Type B pancreatic cell (in vitro differentiated cells): ENCODE results near the gene ST6GALNAC3. TPM values are rescaled to one million over a fixed set of nuclear protein-coding genes. Genes with fewer than 3 reads are reported as not detected.

Experiments
- DNase-seq: peaks from one replicate; pipeline ENCODE4 v3.0.0; 2021; ENCODE audit warnings: mixed read lengths; ENCODE audit not compliant: unreplicated experiment; ENCODE audit errors: extremely low spot score
- H3K27ac Mint-ChIP-seq: 2 replicates; pipeline ENCODE4 v1.8.0; 2021; ENCODE audit warnings: mild to moderate bottlenecking, mixed read lengths
- H3K27me3 Mint-ChIP-seq: 2 replicates; pipeline ENCODE4 v1.8.0; 2021; ENCODE audit warnings: mixed read lengths
- H3K36me3 Mint-ChIP-seq: 2 replicates; pipeline ENCODE4 v1.8.0; 2021; ENCODE audit warnings: mixed read lengths
- H3K4me1 Mint-ChIP-seq: one replicate; pipeline ENCODE4 v1.8.0; 2021; ENCODE audit warnings: mixed read lengths; ENCODE audit not compliant: unreplicated experiment
- H3K4me3 Mint-ChIP-seq: 2 replicates; pipeline ENCODE4 v1.8.0; 2021; ENCODE audit warnings: mild to moderate bottlenecking, mixed read lengths
- H3K9me3 Mint-ChIP-seq: 2 replicates; pipeline ENCODE4 v1.8.0; 2021; ENCODE audit warnings: mixed read lengths
- CTCF ChIP-seq: fragments of 200-600 bp; sonication (generic); conservative IDR thresholded peaks from 2 replicates; pipeline ENCODE4 v1.5.0; 2021; ENCODE audit warnings: antibody characterized with exemption, mild to moderate bottlenecking
- total RNA-seq: library from RNA; stranded (reverse); gene quantifications from 2 replicates; pipeline ENCODE4 v1.2.1, GENCODE V29; 2021; ENCODE audit warnings: low replicate concordance

The ST6GALNAC3 gene
- total RNA-seq, 1 donor from 2014 or later, result 24.7 TPM

GRCh38 chr1:76593618-76594017, 519.1 kb downstream of the ST6GALNAC3 start:
- no peak overlapping the region for H3K4me3 Mint-ChIP-seq
- peaks cover 5% of the 10 kb centered on the region for H3K36me3 Mint-ChIP-seq
- H3K9me3 Mint-ChIP-seq, result peaks cover 18% of the 10 kb centered on the region
- DNase-seq, result no peak
- no peaks in the 10 kb centered on the region for H3K4me1 Mint-ChIP-seq
- no peak for TF ChIP-seq CTCF
- no peaks in the 10 kb centered on the region for H3K27me3 Mint-ChIP-seq
- no peak overlapping the region for H3K27ac Mint-ChIP-seq

GRCh38 chr1:76595024-76595423, 520.5 kb downstream of the ST6GALNAC3 start:
- no peaks in the 10 kb centered on the region for H3K4me1 Mint-ChIP-seq
- H3K27ac Mint-ChIP-seq, result no peak overlapping the region
- H3K36me3 Mint-ChIP-seq, result peaks cover 5% of the 10 kb centered on the region
- no peak overlapping the region for H3K4me3 Mint-ChIP-seq
- no peak for DNase-seq
- no peak for TF ChIP-seq CTCF
- peaks cover 18% of the 10 kb centered on the region for H3K9me3 Mint-ChIP-seq
- no peaks in the 10 kb centered on the region for H3K27me3 Mint-ChIP-seq

GRCh38 chr1:76601465-76601864, 526.9 kb downstream of the ST6GALNAC3 start:
- H3K9me3 Mint-ChIP-seq, result peaks cover 16% of the 10 kb centered on the region
- no peaks in the 10 kb centered on the region for H3K27me3 Mint-ChIP-seq
- peaks cover 11% of the 10 kb centered on the region for H3K4me1 Mint-ChIP-seq
- no peak for TF ChIP-seq CTCF
- H3K4me3 Mint-ChIP-seq, result no peak overlapping the region
- H3K36me3 Mint-ChIP-seq, result no peaks in the 10 kb centered on the region
- H3K27ac Mint-ChIP-seq, result no peak overlapping the region
- DNase-seq, result no peak

GRCh38 chr1:76607717-76608116, 533.2 kb downstream of the ST6GALNAC3 start:
- Mint-ChIP-seq H3K4me1 (peaks cover 5% of the 10 kb centered on the region), H3K4me3 (no peak overlapping the region), H3K27me3 (no peaks in the 10 kb centered on the region), H3K36me3 (no peaks in the 10 kb centered on the region), H3K27ac (no peak overlapping the region), H3K9me3 (no peaks in the 10 kb centered on the region)
- no peak for DNase-seq
- TF ChIP-seq CTCF, result no peak

GRCh38 chr1:76611770-76612445, 537.4 kb downstream of the ST6GALNAC3 start:
- DNase-seq, result no peak
- Mint-ChIP-seq H3K27me3 (no peaks in the 10 kb centered on the region), H3K4me3 (no peak overlapping the region), H3K36me3 (no peaks in the 10 kb centered on the region), H3K4me1 (peaks cover 5% of the 10 kb centered on the region), H3K27ac (no peak overlapping the region), H3K9me3 (no peaks in the 10 kb centered on the region)
- TF ChIP-seq CTCF, result no peak
